HepG2 (cell line): ENCODE data around the gene CAMTA2. TPM values are rescaled to one million over a fixed set of nuclear protein-coding genes. Genes with fewer than 3 reads are reported as not detected.

Source experiments
- CHCHD3 ChIP-seq: sonication (generic); formaldehyde crosslinking; IDR thresholded peaks from 2 replicates; pipeline ENCODE4 v1.8.0; 2022; ENCODE audit warnings: mild to moderate bottlenecking, missing genetic modification reagents, moderate library complexity
- DNMT3B ChIP-seq: conservative IDR thresholded peaks from 2 replicates; pipeline ENCODE4 v1.6.1; 2016; ENCODE audit warnings: missing biosample characterization, control low read depth
- FOXP1 ChIP-seq, 2 experiments: fragments of 450-650 bp in 1 of 2; IDR thresholded peaks; 2 replicates each; pipeline ENCODE4 v1.6.1; 2017 to 2018; ENCODE audit warnings: antibody characterized with exemption in 1 of 2
- GTF3A ChIP-seq: sonication (generic); formaldehyde crosslinking; conservative IDR thresholded peaks from 2 replicates; pipeline ENCODE4 v1.4.0; 2020; ENCODE audit warnings: mild to moderate bottlenecking, missing genetic modification reagents
- HHEX ChIP-seq: IDR thresholded peaks from 2 replicates; pipeline ENCODE4 v1.6.1; 2016; ENCODE audit warnings: control low read depth
- HNRNPL ChIP-seq: fragments of 200-400 bp; formaldehyde crosslinking; IDR thresholded peaks from 2 replicates; pipeline ENCODE4 v1.6.1; 2017; ENCODE audit warnings: mild to moderate bottlenecking, low read depth, low read length
- MAZ ChIP-seq, 2 experiments: sonication (generic) in 1 of 2; formaldehyde crosslinking in 1 of 2; IDR thresholded peaks; 2 replicates each; pipeline versions ENCODE4 v1.5.0 to v1.6.1; 2012 to 2020; ENCODE audit warnings: low read depth in 2 of 2, mild to moderate bottlenecking in 2 of 2, borderline replicate concordance in 1 of 2, improper control_type of control experiment in 1 of 2, low read length in 1 of 2, missing genetic modification reagents in 1 of 2, moderate library complexity in 1 of 2
- MTERF4 ChIP-seq: sonication (generic); formaldehyde crosslinking; IDR thresholded peaks from 2 replicates; pipeline ENCODE4 v1.8.0; 2023; ENCODE audit warnings: mild to moderate bottlenecking, missing genetic modification reagents
- NFAT5 ChIP-seq: sonication (generic); formaldehyde crosslinking; IDR thresholded peaks from 2 replicates; pipeline ENCODE4 v1.4.0; 2020; ENCODE audit warnings: missing genetic modification reagents
- NR3C1 ChIP-seq: sonication (generic); formaldehyde crosslinking; IDR thresholded peaks from 2 replicates; pipeline ENCODE4 v1.4.0; 2020; ENCODE audit warnings: missing genetic modification reagents
- PHF5A ChIP-seq: IDR thresholded peaks from one replicate; pipeline ENCODE4 v1.6.1; 2018; ENCODE audit warnings: low read depth, missing genetic modification reagents; ENCODE audit not compliant: unreplicated experiment
- POLR2AphosphoS5 ChIP-seq: IDR thresholded peaks from 2 replicates; pipeline ENCODE4 v1.6.1; 2012; ENCODE audit warnings: low read depth, low read length
- PTBP1 ChIP-seq: fragments of 200-400 bp; formaldehyde crosslinking; IDR thresholded peaks from 2 replicates; pipeline ENCODE4 v1.6.1; 2018; ENCODE audit warnings: low read length, low read depth; ENCODE audit not compliant: poor library complexity, severe bottlenecking
- RAD51 ChIP-seq: fragments of 450-650 bp; IDR thresholded peaks from 2 replicates; pipeline ENCODE4 v1.6.1; 2016; ENCODE audit warnings: borderline replicate concordance
- ZNF264 ChIP-seq: sonication (generic); formaldehyde crosslinking; IDR thresholded peaks from 2 replicates; pipeline ENCODE4 v1.4.0; 2020; ENCODE audit warnings: missing genetic modification reagents
- ZNF274 ChIP-seq: sonication (generic); formaldehyde crosslinking; IDR thresholded peaks from 2 replicates; pipeline ENCODE4 v1.5.1; 2020; ENCODE audit warnings: mild to moderate bottlenecking, missing genetic modification reagents
- ZNF33B ChIP-seq: sonication (generic); formaldehyde crosslinking; IDR thresholded peaks from 2 replicates; pipeline ENCODE4 v1.5.1; 2020; ENCODE audit warnings: mild to moderate bottlenecking, missing genetic modification reagents
- ZNF431 ChIP-seq: sonication (generic); formaldehyde crosslinking; IDR thresholded peaks from 2 replicates; pipeline ENCODE4 v1.9.0; 2022; ENCODE audit warnings: missing genetic modification reagents, low read depth, mild to moderate bottlenecking, borderline replicate concordance
- ZNF543 ChIP-seq: sonication (generic); formaldehyde crosslinking; IDR thresholded peaks from 2 replicates; pipeline ENCODE4 v1.4.0; 2020; ENCODE audit warnings: mild to moderate bottlenecking, missing genetic modification reagents
- ZNF589 ChIP-seq: sonication (generic); formaldehyde crosslinking; conservative IDR thresholded peaks from 2 replicates; pipeline ENCODE4 v1.8.0; 2022; ENCODE audit warnings: mild to moderate bottlenecking, moderate library complexity, missing genetic modification reagents
- ZNF792 ChIP-seq: IDR thresholded peaks from 2 replicates; pipeline ENCODE4 v1.6.1; 2016
- ZZZ3 ChIP-seq: sonication (generic); formaldehyde crosslinking; IDR thresholded peaks from 2 replicates; pipeline ENCODE4 v1.4.0; 2020; ENCODE audit warnings: missing genetic modification reagents, mild to moderate bottlenecking, borderline replicate concordance
- polyA plus RNA-seq, 8 experiments: library from polyadenylated mRNA; depleted of rRNA in 3 of 8; stranded (reverse) in 7 of 8; unstranded in 1 of 8; fragments of >200 nt; fragmentation: Illumina TruSeq in 4 of 8; extraction: Trizol in 4 of 8; gene quantifications; 2 replicates each; pipeline versions ENCODE4 v1.2.1 to v1.2.3, GENCODE V29; 2011 to 2016; ENCODE audit warnings: low read depth in 4 of 8, missing spikeins in 1 of 8, mixed read lengths in 1 of 8; ENCODE audit not compliant: insufficient read depth in 1 of 8
- total RNA-seq, 5 experiments: library from RNA; depleted of rRNA; stranded (reverse); fragments of >200 nt; fragmentation: Illumina TruSeq; extraction: Trizol; gene quantifications; 2 replicates each; pipeline ENCODE4 v1.2.3, GENCODE V29; 2016; ENCODE audit warnings: low read depth in 1 of 5
- TF ChIP-seq, protein P1 (sequence below): sonication (generic); formaldehyde crosslinking; IDR thresholded peaks from 2 replicates; pipeline ENCODE4 v1.4.0; 2020; ENCODE audit warnings: mild to moderate bottlenecking, missing genetic modification reagents

CAMTA2 gene
- total and polyA plus RNA-seq, 2 of the 13 experiments (the other 11 are each of a cell fraction or from before 2014, with no cell fraction given): 4.1 to 7.1 TPM

- no peak for TF ChIP-seq HHEX (CRISPR knock-in tag)
- 0 out of 2 replicates have a peak, but pooled peaks have one; percentile 10 for TF ChIP-seq CHCHD3 (CRISPR knock-in tag)
- peak; percentile 49; the same call in 1 of the 2 replicates for TF ChIP-seq ZNF264 (CRISPR knock-in tag)
- TF ChIP-seq, protein P1, sequence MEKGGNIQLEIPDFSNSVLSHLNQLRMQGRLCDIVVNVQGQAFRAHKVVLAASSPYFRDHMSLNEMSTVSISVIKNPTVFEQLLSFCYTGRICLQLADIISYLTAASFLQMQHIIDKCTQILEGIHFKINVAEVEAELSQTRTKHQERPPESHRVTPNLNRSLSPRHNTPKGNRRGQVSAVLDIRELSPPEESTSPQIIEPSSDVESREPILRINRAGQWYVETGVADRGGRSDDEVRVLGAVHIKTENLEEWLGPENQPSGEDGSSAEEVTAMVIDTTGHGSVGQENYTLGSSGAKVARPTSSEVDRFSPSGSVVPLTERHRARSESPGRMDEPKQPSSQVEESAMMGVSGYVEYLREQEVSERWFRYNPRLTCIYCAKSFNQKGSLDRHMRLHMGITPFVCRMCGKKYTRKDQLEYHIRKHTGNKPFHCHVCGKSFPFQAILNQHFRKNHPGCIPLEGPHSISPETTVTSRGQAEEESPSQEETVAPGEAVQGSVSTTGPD (CRISPR knock-in tag): no peak
- peak; percentile 81 for TF ChIP-seq POLR2AphosphoS5
- TF ChIP-seq MAZ (IDR thresholded peaks at IDR 0.05; ENCODE audit: borderline replicate concordance, low read depth, low read length): peak; percentile 88; the same call in 1 of the 2 replicates
- no peak; the same call in 1 of the 2 replicates for TF ChIP-seq MAZ (CRISPR knock-in tag; IDR thresholded peaks at IDR 0.05; ENCODE audit: low read depth)
- TF ChIP-seq ZZZ3 (CRISPR knock-in tag): 0 out of 2 replicates have a peak, but pooled peaks have one; percentile 7
- TF ChIP-seq HNRNPL: no peak
- no peak for TF ChIP-seq NR3C1
- TF ChIP-seq PTBP1: no peak
- no peak for TF ChIP-seq RAD51
- no peak for TF ChIP-seq ZNF274
- peak; percentile 75; the same call in 1 of the 2 replicates for TF ChIP-seq MTERF4 (CRISPR knock-in tag)
- TF ChIP-seq ZNF543 (CRISPR knock-in tag): no peak
- no peak for TF ChIP-seq GTF3A (CRISPR knock-in tag)
- TF ChIP-seq ZNF589 (CRISPR knock-in tag): peak; percentile 82; the same call in 1 of the 2 replicates
- no peak for TF ChIP-seq DNMT3B (CRISPR knock-in tag)
- no peak for TF ChIP-seq PHF5A
- TF ChIP-seq FOXP1 (IDR thresholded peaks at IDR 0.05): no peak
- TF ChIP-seq FOXP1 (CRISPR knock-in tag; IDR thresholded peaks at IDR 0.05): no peak
- no peak for TF ChIP-seq ZNF792 (CRISPR knock-in tag)
- no peak for TF ChIP-seq ZNF431 (CRISPR knock-in tag)
- TF ChIP-seq NFAT5 (CRISPR knock-in tag): no peak
- TF ChIP-seq ZNF33B (CRISPR knock-in tag): 0 out of 2 replicates have a peak, but pooled peaks have one; percentile 34
These were observed 39.1 kb downstream of the CAMTA2 start, which contains the start of gene PFN1 (continued) for GRCh38 chr17:4948166-4948930.
